Measurements from ENCODE around the gene MAP4K4. TPM values are rescaled to one million over a fixed set of nuclear protein-coding genes. Genes with fewer than 3 reads are reported as not detected.

MAP4K4 gene
- total RNA-seq, 1 donor from 2014 or later: 427 TPM

DNA sequence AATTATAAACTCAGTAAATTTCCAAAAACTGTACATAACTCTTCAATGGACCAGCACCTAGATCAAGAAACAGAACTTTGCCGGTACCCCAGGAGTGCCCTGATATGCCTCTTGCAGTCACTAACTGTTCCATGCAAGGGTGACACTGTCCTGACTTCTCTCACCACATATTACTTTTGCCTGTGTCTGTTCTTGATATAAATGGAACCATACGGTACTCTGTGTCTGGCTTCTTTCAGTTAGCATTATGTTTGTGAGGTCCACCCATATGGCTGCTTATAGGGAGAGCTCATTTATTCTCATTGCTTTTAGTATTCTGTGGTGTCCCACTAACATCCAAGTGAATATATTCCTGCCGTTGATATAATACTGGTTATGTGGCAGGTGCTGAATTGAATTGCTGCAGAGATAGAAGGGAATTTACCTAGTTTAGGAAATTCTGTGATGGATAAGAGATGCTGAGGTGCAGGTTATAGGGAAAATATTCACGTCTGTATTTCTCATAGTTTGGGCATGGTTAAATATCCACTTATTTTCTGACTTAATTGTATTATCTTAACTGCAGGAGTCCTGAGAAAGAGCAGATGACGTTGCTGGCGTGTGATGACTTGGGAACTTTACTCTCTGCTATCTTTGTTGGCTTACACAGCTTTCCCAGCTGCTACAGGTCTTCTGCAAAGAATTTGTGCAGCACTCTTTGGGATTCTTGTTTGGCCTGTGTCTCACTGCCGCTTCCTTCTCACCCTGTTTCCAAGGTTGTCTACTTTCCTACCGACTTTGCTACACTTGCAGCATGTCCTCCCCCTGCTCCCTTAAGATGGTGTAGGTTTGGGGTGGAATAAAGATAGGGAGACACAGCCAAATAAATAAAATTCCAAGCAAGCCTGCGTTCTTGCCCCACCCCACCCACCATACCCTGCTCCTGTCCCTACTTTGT is 107.9 kb downstream of the MAP4K4 start:
- no peaks in the 10 kb centered on the region for H3K9me3 Mint-ChIP-seq (ENCODE audit: unreplicated experiment)
- TF ChIP-seq, protein P1, sequence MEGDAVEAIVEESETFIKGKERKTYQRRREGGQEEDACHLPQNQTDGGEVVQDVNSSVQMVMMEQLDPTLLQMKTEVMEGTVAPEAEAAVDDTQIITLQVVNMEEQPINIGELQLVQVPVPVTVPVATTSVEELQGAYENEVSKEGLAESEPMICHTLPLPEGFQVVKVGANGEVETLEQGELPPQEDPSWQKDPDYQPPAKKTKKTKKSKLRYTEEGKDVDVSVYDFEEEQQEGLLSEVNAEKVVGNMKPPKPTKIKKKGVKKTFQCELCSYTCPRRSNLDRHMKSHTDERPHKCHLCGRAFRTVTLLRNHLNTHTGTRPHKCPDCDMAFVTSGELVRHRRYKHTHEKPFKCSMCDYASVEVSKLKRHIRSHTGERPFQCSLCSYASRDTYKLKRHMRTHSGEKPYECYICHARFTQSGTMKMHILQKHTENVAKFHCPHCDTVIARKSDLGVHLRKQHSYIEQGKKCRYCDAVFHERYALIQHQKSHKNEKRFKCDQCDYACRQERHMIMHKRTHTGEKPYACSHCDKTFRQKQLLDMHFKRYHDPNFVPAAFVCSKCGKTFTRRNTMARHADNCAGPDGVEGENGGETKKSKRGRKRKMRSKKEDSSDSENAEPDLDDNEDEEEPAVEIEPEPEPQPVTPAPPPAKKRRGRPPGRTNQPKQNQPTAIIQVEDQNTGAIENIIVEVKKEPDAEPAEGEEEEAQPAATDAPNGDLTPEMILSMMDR (IDR thresholded peaks at IDR 0.05; ENCODE audit: unreplicated experiment): no peak
- peaks cover 22% of the 10 kb centered on the region for H3K27me3 Mint-ChIP-seq (ENCODE audit: unreplicated experiment)
- H3K27ac Mint-ChIP-seq (ENCODE audit: unreplicated experiment): peak overlapping the region; percentile 87
- H3K36me3 Mint-ChIP-seq (ENCODE audit: low read depth, unreplicated experiment): peaks cover 15% of the 10 kb centered on the region
- no peak for DNase-seq (ENCODE audit: low spot score)
- peaks cover 66% of the 10 kb centered on the region for H3K4me1 Mint-ChIP-seq (ENCODE audit: unreplicated experiment)
- peak overlapping the region; percentile 37 for H3K4me3 Mint-ChIP-seq (ENCODE audit: unreplicated experiment)

DNA sequence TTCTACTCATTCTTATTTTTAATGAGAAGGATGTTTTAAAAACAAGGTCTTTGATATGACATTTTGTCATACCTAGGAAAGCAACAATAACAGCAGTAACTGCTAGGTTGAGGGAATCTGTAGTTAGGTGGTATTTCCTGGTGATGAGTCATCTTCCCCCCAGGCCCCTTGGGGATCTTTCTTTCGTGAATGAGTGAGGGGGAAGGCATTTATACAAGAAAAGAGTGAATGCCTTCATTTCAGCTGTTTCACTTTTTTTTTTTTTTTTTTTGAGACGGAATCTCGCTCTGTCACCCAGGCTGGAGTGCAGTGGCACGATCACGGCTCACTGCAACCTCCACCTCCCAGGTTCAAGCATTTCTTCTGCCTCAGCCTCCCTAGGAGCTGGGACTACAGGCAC is 108.6 kb downstream of the MAP4K4 start:
- peaks cover 59% of the 10 kb centered on the region for H3K4me1 Mint-ChIP-seq (ENCODE audit: unreplicated experiment)
- H3K9me3 Mint-ChIP-seq (ENCODE audit: unreplicated experiment): no peaks in the 10 kb centered on the region
- peak overlapping the region; percentile 87 for H3K27ac Mint-ChIP-seq (ENCODE audit: unreplicated experiment)
- H3K4me3 Mint-ChIP-seq (ENCODE audit: unreplicated experiment): no peak overlapping the region
- H3K27me3 Mint-ChIP-seq (ENCODE audit: unreplicated experiment): peaks cover 22% of the 10 kb centered on the region
- DNase-seq (ENCODE audit: low spot score): no peak
- TF ChIP-seq, protein P1 (IDR thresholded peaks at IDR 0.05; ENCODE audit: unreplicated experiment): no peak
- H3K36me3 Mint-ChIP-seq (ENCODE audit: low read depth, unreplicated experiment): peaks cover 15% of the 10 kb centered on the region

DNA sequence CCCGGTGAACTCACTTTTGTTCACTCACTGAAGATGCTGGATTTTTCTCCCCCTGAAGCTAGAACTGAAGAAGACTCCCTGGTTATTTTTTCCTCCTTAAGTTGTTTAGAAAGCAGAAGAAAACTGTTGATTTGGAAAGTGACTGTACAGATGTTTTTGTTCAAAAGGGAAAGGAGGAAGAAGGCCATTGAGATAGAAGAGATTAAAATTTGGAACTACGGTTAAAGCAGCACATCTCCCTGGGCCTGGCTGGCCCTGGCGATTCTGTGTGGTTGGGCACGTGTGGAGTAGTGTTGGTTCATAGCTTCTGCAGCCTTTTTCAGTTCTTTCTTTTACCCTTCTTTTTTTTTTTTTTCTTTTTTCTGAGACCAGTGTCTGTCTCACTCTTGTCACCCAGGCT is 109.2 kb downstream of the MAP4K4 start:
- Mint-ChIP-seq H3K27ac (ENCODE audit: unreplicated experiment) (peak overlapping the region; percentile 65), H3K27me3 (ENCODE audit: unreplicated experiment) (peaks cover 25% of the 10 kb centered on the region), H3K4me1 (ENCODE audit: unreplicated experiment) (peaks cover 62% of the 10 kb centered on the region), H3K4me3 (ENCODE audit: unreplicated experiment) (no peak overlapping the region), H3K36me3 (ENCODE audit: low read depth, unreplicated experiment) (peaks cover 20% of the 10 kb centered on the region), H3K9me3 (ENCODE audit: unreplicated experiment) (no peaks in the 10 kb centered on the region)
- TF ChIP-seq, protein P1 (IDR thresholded peaks at IDR 0.05; ENCODE audit: unreplicated experiment): no peak
- no peak for DNase-seq (ENCODE audit: low spot score)

DNA sequence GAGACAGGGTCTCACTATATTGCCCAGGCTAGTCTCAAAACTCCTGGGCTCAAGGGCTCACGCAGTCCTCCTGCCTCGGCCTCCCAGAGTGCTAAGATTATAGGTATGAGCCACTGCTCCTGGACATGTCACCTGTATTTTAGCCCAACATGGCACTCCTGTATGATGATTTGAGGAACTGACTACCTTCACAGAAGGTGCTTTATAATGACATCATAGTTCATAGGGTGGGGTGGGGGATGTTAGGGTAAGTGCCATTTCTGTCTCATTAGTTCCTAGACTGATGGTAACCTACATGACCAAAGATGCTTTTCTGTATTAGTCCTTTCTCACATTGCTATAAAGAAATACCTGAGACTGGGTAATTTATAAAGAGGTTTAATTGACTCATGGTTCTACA is 109.7 kb downstream of the MAP4K4 start:
- Mint-ChIP-seq H3K27ac (ENCODE audit: unreplicated experiment) (peak overlapping the region; percentile 48), H3K4me1 (ENCODE audit: unreplicated experiment) (peaks cover 61% of the 10 kb centered on the region), H3K9me3 (ENCODE audit: unreplicated experiment) (no peaks in the 10 kb centered on the region), H3K4me3 (ENCODE audit: unreplicated experiment) (no peak overlapping the region), H3K27me3 (ENCODE audit: unreplicated experiment) (peaks cover 22% of the 10 kb centered on the region), H3K36me3 (ENCODE audit: low read depth, unreplicated experiment) (peaks cover 18% of the 10 kb centered on the region)
- TF ChIP-seq, protein P1 (IDR thresholded peaks at IDR 0.05; ENCODE audit: unreplicated experiment): no peak
- no peak for DNase-seq (ENCODE audit: low spot score)

DNA sequence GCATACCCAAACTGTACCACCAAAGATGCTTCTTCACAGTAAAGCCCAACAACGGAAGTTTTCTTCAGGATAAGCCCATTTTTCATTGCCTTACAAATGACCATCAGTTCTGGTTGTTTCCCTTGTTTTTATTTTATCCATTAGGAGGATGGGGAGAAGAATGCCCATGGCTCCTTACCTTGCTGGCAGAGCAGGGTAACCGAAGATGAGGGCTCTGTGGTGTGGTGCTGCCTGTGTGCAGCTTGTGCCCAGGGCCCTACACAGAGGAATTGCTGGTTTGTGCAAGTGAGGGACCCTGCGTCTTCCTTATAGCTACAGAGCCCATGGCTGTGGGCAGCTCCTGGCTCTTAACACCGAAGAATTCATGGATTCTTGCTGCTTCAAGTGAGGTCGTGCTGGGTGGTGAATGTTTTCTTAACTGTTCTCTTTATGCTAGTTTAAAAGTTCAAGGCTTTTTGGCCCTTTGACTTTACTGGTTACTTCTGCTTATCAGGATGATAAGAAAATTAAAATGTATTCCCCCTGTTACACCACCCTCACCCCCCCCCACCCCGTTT is 110.6 kb downstream of the MAP4K4 start:
- no peak for DNase-seq (ENCODE audit: low spot score)
- TF ChIP-seq, protein P1 (IDR thresholded peaks at IDR 0.05; ENCODE audit: unreplicated experiment): no peak
- Mint-ChIP-seq H3K36me3 (ENCODE audit: low read depth, unreplicated experiment) (peaks cover 12% of the 10 kb centered on the region), H3K4me3 (ENCODE audit: unreplicated experiment) (peak overlapping the region; percentile 11), H3K9me3 (ENCODE audit: unreplicated experiment) (no peaks in the 10 kb centered on the region), H3K27ac (ENCODE audit: unreplicated experiment) (peak overlapping the region; percentile 48), H3K4me1 (ENCODE audit: unreplicated experiment) (peaks cover 57% of the 10 kb centered on the region), H3K27me3 (ENCODE audit: unreplicated experiment) (peaks cover 17% of the 10 kb centered on the region)

All from endothelial cell (in vitro differentiated cells).